ENCODE results near the gene RBP3. TPM values are rescaled to one million over a fixed set of nuclear protein-coding genes. Genes with fewer than 3 reads are reported as not detected.

The RBP3 gene
- total and polyA plus RNA-seq, 4 experiments from 2014 or later, result not detected

DNA sequence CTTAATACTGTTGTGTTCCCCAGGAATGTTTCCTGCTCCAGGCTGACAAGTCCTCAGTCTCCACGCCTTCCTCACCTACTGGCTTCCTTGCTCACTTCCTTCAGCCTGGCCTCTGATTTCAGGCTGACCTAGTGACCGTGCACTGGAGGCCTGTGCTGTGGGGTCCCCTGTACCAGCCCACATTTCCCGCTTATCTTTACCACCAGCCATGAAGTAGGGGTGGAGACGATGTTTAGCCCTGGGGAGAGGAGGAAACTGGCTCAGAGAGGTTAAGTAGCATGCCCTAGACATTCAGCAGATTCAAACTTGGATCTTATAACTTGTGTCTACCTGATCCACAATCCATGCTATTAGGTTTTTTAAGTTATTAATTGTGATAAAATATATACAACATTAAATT, 40.7 kb downstream of the RBP3 start:
- intact Hi-C loops (cut with micrococcal nuclease), result no loop called here
- H3K4me1 Mint-ChIP-seq, result peaks cover 4 to 6% (median 5%) of the 10 kb centered on the region in 4 donors

DNA sequence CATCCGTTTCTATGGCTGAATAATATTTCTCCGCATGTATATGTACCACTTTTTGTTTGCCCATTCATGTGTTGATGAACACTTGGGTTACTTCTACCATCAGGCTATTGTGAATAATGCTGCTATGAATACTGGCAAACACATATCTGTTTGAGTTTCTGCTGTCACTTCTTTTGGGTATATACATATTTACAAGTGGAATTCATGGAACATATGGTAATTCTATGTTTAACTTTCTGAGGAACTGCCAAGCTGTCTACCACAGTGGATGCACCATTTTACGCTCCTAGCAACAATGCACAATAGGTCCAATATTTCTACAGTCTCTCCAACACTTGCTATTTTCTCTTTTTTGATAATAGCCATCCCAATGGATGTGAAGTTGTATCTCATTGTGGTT, 41.5 kb downstream of the RBP3 start:
- Mint-ChIP-seq H3K4me3 (no peak overlapping the region), H3K4me1 (peaks cover 3 to 4% (median 3%) of the 10 kb centered on the region in 4 donors), H3K27ac (no peak overlapping the region), H3K27me3 (peaks cover 19 to 27% of the 10 kb centered on the region in 2 donors), H3K9me3 (peaks cover 0 to 17% (median 1%) of the 10 kb centered on the region in 8 donors), H3K36me3 (peaks cover 0 to 2% of the 10 kb centered on the region in 2 donors)
- intact Hi-C loops (cut with micrococcal nuclease), result no loop called here
- no peak for DNase-seq
- Histone ChIP-seq H3K4me1 (ENCODE audit: insufficient read depth, low read length) (peaks cover 5% of the 10 kb centered on the region), H3K9me3 (ENCODE audit: control insufficient read depth in 1 of 2, low read length in 2 of 2) (no peaks in the 10 kb centered on the region), H3K4me3 (ENCODE audit: low read length in 2 of 2) (no peak overlapping the region), H3K27ac (ENCODE audit: low read depth, low read length) (no peak overlapping the region), H3K36me3 (ENCODE audit: insufficient read depth, low read length) (no peaks in the 10 kb centered on the region), H3K27me3 (ENCODE audit: insufficient read depth, low read length) (no peaks in the 10 kb centered on the region)
- CTCF ChIA-PET (ENCODE audit: partially characterized antibody), result no interaction called here
- POLR2A ChIA-PET (ENCODE audit: partially characterized antibody), result no interaction called here

More for the DNA sequence above, 40.7 kb downstream of the RBP3 start:
- no peaks in the 10 kb centered on the region for H3K27me3 ChIP-seq (ENCODE audit: insufficient read depth, low read length)
- no peak overlapping the region for H3K4me3 ChIP-seq (ENCODE audit: low read length in 2 of 2)
- peaks cover 8% of the 10 kb centered on the region for H3K4me1 ChIP-seq (ENCODE audit: insufficient read depth, low read length)
- no peak overlapping the region for H3K4me3 Mint-ChIP-seq
- H3K27ac Mint-ChIP-seq, result no peak overlapping the region
- peaks cover 0 to 17% (median 1%) of the 10 kb centered on the region in 8 donors for H3K9me3 Mint-ChIP-seq
- H3K36me3 Mint-ChIP-seq, result peaks cover 0 to 2% of the 10 kb centered on the region in 2 donors
- ChIA-PET CTCF (ENCODE audit: partially characterized antibody) (no interaction called here), POLR2A (ENCODE audit: partially characterized antibody) (no interaction called here)
- no peaks in the 10 kb centered on the region for H3K36me3 ChIP-seq (ENCODE audit: insufficient read depth, low read length)
- H3K27me3 Mint-ChIP-seq, result peaks cover 19 to 23% of the 10 kb centered on the region in 2 donors
- DNase-seq, result no peak
- H3K9me3 ChIP-seq (ENCODE audit: control insufficient read depth in 1 of 2, low read length in 2 of 2), result no peaks in the 10 kb centered on the region
- no peak overlapping the region for H3K27ac ChIP-seq (ENCODE audit: low read depth, low read length)

DNA sequence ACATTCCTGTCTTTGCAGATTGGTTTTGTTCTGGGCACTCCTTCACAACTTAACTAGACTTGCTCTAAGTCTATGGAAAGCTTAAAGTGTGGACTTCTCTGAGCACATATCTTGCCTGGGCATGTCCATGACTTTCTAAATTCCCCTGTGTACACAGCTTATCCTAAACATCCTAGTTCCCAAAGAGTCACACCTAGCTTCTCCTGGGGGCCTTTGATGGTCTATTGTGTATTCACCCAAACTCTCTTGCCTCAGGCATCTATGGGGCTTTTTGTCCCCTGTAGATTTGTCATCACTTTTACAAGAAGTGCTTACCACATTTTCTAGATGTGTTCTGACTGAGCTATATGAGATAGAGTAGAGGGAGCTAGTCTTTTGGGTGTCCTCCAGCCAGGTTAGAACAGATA, 48.2 kb downstream of the RBP3 start:
- Histone ChIP-seq H3K27me3 (ENCODE audit: insufficient read depth, low read length) (no peaks in the 10 kb centered on the region), H3K36me3 (ENCODE audit: insufficient read depth, low read length) (no peaks in the 10 kb centered on the region), H3K4me1 (ENCODE audit: insufficient read depth, low read length) (no peaks in the 10 kb centered on the region), H3K27ac (ENCODE audit: low read depth, low read length) (no peak overlapping the region), H3K4me3 (ENCODE audit: low read length in 2 of 2) (no peak overlapping the region), H3K9me3 (ENCODE audit: control insufficient read depth in 1 of 2, low read length in 2 of 2) (no peaks in the 10 kb centered on the region)
- ChIA-PET POLR2A (ENCODE audit: partially characterized antibody) (no interaction called here), CTCF (ENCODE audit: partially characterized antibody) (no interaction called here)
- H3K36me3 Mint-ChIP-seq, result no peaks in the 10 kb centered on the region
- no peak for DNase-seq
- H3K9me3 Mint-ChIP-seq, result peaks cover 0 to 8% (median 0%) of the 10 kb centered on the region in 8 donors
- peaks cover 24% of the 10 kb centered on the region in 2 donors for H3K27me3 Mint-ChIP-seq
- H3K4me1 Mint-ChIP-seq, result no peaks in the 10 kb centered on the region
- intact Hi-C loops (cut with micrococcal nuclease), result no loop called here
- H3K27ac Mint-ChIP-seq, result no peak overlapping the region
- no peak overlapping the region for H3K4me3 Mint-ChIP-seq

DNA sequence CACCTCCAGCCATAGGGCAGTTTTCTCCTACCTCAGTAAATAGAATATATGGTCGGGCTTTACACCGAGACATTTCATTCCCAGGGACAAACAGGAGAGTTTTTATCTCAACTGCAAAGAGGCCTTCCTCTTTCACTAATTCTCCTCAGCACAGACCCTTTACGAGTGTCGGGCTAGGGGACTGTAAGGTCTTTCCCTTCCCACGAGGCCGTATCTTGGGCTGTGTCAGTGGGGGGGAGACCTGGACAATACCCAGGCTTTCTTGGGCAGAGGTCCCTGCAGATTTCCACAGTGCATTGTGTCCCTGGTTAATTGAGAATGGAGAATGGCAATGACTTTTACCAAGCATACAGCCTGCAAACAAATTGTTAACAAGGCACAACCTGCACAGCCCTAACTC, 49.1 kb downstream of the RBP3 start:
- Mint-ChIP-seq H3K27me3 (peaks cover 22 to 24% of the 10 kb centered on the region in 2 donors), H3K27ac (no peak overlapping the region), H3K4me3 (no peak overlapping the region), H3K9me3 (peaks cover 0 to 8% (median 0%) of the 10 kb centered on the region in 8 donors), H3K36me3 (no peaks in the 10 kb centered on the region), H3K4me1 (no peaks in the 10 kb centered on the region)
- ChIA-PET CTCF (ENCODE audit: partially characterized antibody) (no interaction called here), POLR2A (ENCODE audit: partially characterized antibody) (no interaction called here)
- Histone ChIP-seq H3K27me3 (ENCODE audit: insufficient read depth, low read length) (no peaks in the 10 kb centered on the region), H3K4me3 (ENCODE audit: low read length in 2 of 2) (no peak overlapping the region), H3K36me3 (ENCODE audit: insufficient read depth, low read length) (no peaks in the 10 kb centered on the region), H3K4me1 (ENCODE audit: insufficient read depth, low read length) (no peaks in the 10 kb centered on the region), H3K27ac (ENCODE audit: low read depth, low read length) (no peak overlapping the region), H3K9me3 (ENCODE audit: control insufficient read depth in 1 of 2, low read length in 2 of 2) (no peaks in the 10 kb centered on the region)
- intact Hi-C loops (cut with micrococcal nuclease), result no loop called here
- DNase-seq, result no peak

DNA sequence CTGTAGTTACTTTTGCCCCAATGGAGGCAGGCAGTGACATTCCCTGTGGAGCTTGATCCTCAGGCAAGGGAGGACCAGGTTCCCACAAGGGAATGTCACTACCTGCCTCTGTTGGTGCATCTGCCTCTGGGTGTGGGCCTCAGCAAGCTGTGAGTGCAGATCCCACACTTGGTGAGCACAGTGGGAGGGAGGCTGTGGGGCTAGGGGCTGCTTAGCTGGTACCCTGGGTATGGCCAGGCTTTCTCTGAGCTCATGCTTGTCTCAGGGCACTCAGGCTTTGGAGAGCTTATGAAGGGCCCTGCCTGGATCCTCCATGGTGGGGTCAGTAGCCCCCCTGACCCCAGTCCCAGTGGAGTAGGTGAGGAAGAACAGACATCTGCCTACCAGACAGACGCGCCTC, 52.1 kb downstream of the RBP3 start:
- no peaks in the 10 kb centered on the region for H3K4me1 ChIP-seq (ENCODE audit: insufficient read depth, low read length)
- Mint-ChIP-seq H3K4me1 (no peaks in the 10 kb centered on the region), H3K36me3 (no peaks in the 10 kb centered on the region), H3K9me3 (peaks cover 0 to 4% (median 0%) of the 10 kb centered on the region in 8 donors), H3K27ac (no peak overlapping the region), H3K4me3 (no peak overlapping the region), H3K27me3 (peaks cover 13 to 26% of the 10 kb centered on the region in 2 donors)
- no peak overlapping the region for H3K4me3 ChIP-seq (ENCODE audit: low read length in 2 of 2)
- ChIA-PET CTCF (ENCODE audit: partially characterized antibody) (no interaction called here), POLR2A (ENCODE audit: partially characterized antibody) (no interaction called here)
- no peaks in the 10 kb centered on the region for H3K36me3 ChIP-seq (ENCODE audit: insufficient read depth, low read length)
- H3K27ac ChIP-seq (ENCODE audit: low read depth, low read length), result no peak overlapping the region
- H3K27me3 ChIP-seq (ENCODE audit: insufficient read depth, low read length), result no peaks in the 10 kb centered on the region
- no peak for DNase-seq
- intact Hi-C loops (cut with micrococcal nuclease), result no loop called here
- no peaks in the 10 kb centered on the region for H3K9me3 ChIP-seq (ENCODE audit: control insufficient read depth in 1 of 2, low read length in 2 of 2)

DNA sequence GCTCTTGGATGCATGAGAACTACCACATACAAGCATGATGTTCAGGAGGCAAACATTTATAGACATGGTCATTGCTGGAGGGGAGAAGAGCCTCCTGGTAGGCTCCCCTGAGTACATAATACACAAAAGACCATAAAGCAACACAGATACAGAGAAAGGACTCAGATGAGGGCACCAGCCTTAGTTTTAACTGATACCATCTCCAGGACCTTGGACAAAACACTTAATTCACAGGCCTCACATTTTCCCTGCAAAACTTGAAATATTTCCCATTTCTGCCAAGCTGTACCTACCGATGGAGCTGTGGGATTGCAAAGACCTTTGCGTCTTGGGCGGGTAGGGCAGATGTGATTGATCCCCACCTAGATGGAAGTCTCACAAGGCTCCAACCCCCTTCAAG, 52.6 kb downstream of the RBP3 start:
- Histone ChIP-seq H3K9me3 (ENCODE audit: control insufficient read depth in 1 of 2, low read length in 2 of 2) (no peaks in the 10 kb centered on the region), H3K4me3 (ENCODE audit: low read length in 2 of 2) (no peak overlapping the region), H3K27me3 (ENCODE audit: insufficient read depth, low read length) (no peaks in the 10 kb centered on the region), H3K36me3 (ENCODE audit: insufficient read depth, low read length) (no peaks in the 10 kb centered on the region), H3K27ac (ENCODE audit: low read depth, low read length) (no peak overlapping the region), H3K4me1 (ENCODE audit: insufficient read depth, low read length) (no peaks in the 10 kb centered on the region)
- Mint-ChIP-seq H3K9me3 (peaks cover 0 to 4% (median 0%) of the 10 kb centered on the region in 8 donors), H3K27me3 (peaks cover 13 to 26% of the 10 kb centered on the region in 2 donors), H3K27ac (no peak overlapping the region), H3K4me3 (no peak overlapping the region), H3K4me1 (no peaks in the 10 kb centered on the region), H3K36me3 (no peaks in the 10 kb centered on the region)
- ChIA-PET POLR2A (ENCODE audit: partially characterized antibody) (no interaction called here), CTCF (ENCODE audit: partially characterized antibody) (no interaction called here)
- intact Hi-C loops (cut with micrococcal nuclease), result no loop called here
- DNase-seq, result no peak

DNA sequence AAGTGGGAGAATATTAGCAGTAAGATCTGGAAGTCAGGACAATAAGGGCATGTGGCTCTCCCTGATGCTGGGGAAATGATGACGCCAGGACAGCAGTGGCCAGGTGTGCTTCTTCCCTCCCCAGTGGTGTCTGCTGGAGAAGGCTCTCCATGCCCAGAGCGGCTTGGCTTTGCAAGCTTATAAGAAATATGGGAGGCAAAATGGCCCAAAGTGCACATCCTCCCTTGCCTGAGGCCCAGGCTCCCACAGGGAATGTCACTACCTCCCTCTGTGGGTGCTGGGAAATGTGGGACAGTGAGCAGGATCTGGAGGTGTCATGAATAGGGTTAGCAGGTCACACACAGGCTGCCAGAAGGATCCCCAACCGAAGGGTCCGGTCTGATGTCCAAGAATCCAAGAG, 53.0 kb downstream of the RBP3 start:
- no peak for DNase-seq
- POLR2A ChIA-PET (ENCODE audit: partially characterized antibody), result no interaction called here
- peaks cover 13 to 26% of the 10 kb centered on the region in 2 donors for H3K27me3 Mint-ChIP-seq

More for the DNA sequence above, 53.0 kb downstream of the RBP3 start:
- intact Hi-C loops (cut with micrococcal nuclease), result no loop called here
- Mint-ChIP-seq H3K4me1 (no peaks in the 10 kb centered on the region), H3K36me3 (no peaks in the 10 kb centered on the region), H3K9me3 (peaks cover 0 to 4% (median 0%) of the 10 kb centered on the region in 8 donors), H3K4me3 (no peak overlapping the region), H3K27ac (no peak overlapping the region)
- Histone ChIP-seq H3K4me1 (ENCODE audit: insufficient read depth, low read length) (no peaks in the 10 kb centered on the region), H3K27ac (ENCODE audit: low read depth, low read length) (no peak overlapping the region), H3K36me3 (ENCODE audit: insufficient read depth, low read length) (no peaks in the 10 kb centered on the region), H3K9me3 (ENCODE audit: control insufficient read depth in 1 of 2, low read length in 2 of 2) (no peaks in the 10 kb centered on the region), H3K4me3 (ENCODE audit: low read length in 2 of 2) (no peak overlapping the region), H3K27me3 (ENCODE audit: insufficient read depth, low read length) (no peaks in the 10 kb centered on the region)
- CTCF ChIA-PET (ENCODE audit: partially characterized antibody), result no interaction called here

All from CD4-positive, alpha-beta memory T cell (primary cell).